T1000 (cell line): ENCODE data around the gene TRAPPC1.
"Not testable (repeated sequence)": the region's sequence is repeated elsewhere in the genome, so short reads cannot be mapped to it uniquely, and the experiment has no call there.

Experiments
- DNase-seq: peaks from one replicate; lab custom pipeline; 2025; ENCODE audit warnings: mixed read lengths; lab: John Stamatoyannopoulos, UW

Gene TRAPPC1

GRCh38 chr17:7931709-7932482 lies at the start of gene TRAPPC1, which contains the start of gene CNTROB:
TRAPPC1 (minus strand) TSS chr17:7931946; CDS start chr17:7931829, 117 bp downstream.
CNTROB (plus strand) TSS chr17:7932206; CDS start chr17:7933080, 874 bp downstream.
- peak; percentile 99 for DNase-seq

GRCh38 chr17:7977805-7978204 lies 46.1 kb upstream of the TRAPPC1 start:
- DNase-seq, result no peak

- no peak for DNase-seq
These were observed 45.3 kb upstream of the TRAPPC1 start for GRCh38 chr17:7977039-7977438.

- DNase-seq, result no peak
These were observed 42.9 kb upstream of the TRAPPC1 start for GRCh38 chr17:7974638-7975131.

GRCh38 chr17:7972131-7972785 lies 40.5 kb upstream of the TRAPPC1 start:
- no peak for DNase-seq

GRCh38 chr17:7971651-7972050 lies 39.9 kb upstream of the TRAPPC1 start:
- DNase-seq, result no peak

GRCh38 chr17:7969433-7969832 lies 37.7 kb upstream of the TRAPPC1 start:
- DNase-seq, result no peak

- DNase-seq, result no peak
These were observed 36.0 kb upstream of the TRAPPC1 start for GRCh38 chr17:7967751-7968150.

- DNase-seq, result no peak
These were observed 29.7 kb upstream of the TRAPPC1 start for GRCh38 chr17:7961421-7961820.

- no peak for DNase-seq
These were observed 27.9 kb upstream of the TRAPPC1 start for GRCh38 chr17:7959503-7960253.

- DNase-seq, result no peak
These were observed 24.7 kb upstream of the TRAPPC1 start for GRCh38 chr17:7956228-7956965.

- DNase-seq, result no peak
These were observed 23.9 kb upstream of the TRAPPC1 start for GRCh38 chr17:7955414-7956227.

- not testable (repeated sequence) for DNase-seq
These were observed 21.5 kb upstream of the TRAPPC1 start for GRCh38 chr17:7953266-7953665.

GRCh38 chr17:7951143-7951792 lies 19.5 kb upstream of the TRAPPC1 start:
- no peak for DNase-seq

- DNase-seq, result no peak
These were observed 18.8 kb upstream of the TRAPPC1 start for GRCh38 chr17:7950578-7950977.

GRCh38 chr17:7947651-7948050 lies 15.9 kb upstream of the TRAPPC1 start:
- DNase-seq, result no peak

- DNase-seq, result no peak
These were observed 14.7 kb upstream of the TRAPPC1 start for GRCh38 chr17:7946441-7946840.

GRCh38 chr17:7945651-7946050 lies 13.9 kb upstream of the TRAPPC1 start:
- no peak for DNase-seq

- no peak for DNase-seq
These were observed 12.6 kb upstream of the TRAPPC1 start for GRCh38 chr17:7944326-7944725.

- DNase-seq, result no peak
These were observed 11.5 kb upstream of the TRAPPC1 start for GRCh38 chr17:7943291-7943690.
